Neutrophil (primary cell): ENCODE data around the gene GNAS-AS1.

Experiments
- H3K27ac ChIP-seq: fragments of 200-600 bp; sonication (generic); 2 replicates; pipeline ENCODE4 v1.5.1; 2016; ENCODE audit warnings: mild to moderate bottlenecking, moderate library complexity
- H3K27me3 ChIP-seq: fragments of 200-600 bp; sonication (generic); 2 replicates; pipeline ENCODE4 v1.6.0; 2016; ENCODE audit warnings: mild to moderate bottlenecking
- H3K36me3 ChIP-seq: fragments of 200-600 bp; sonication (generic); 2 replicates; pipeline ENCODE4 v1.5.1; 2017
- H3K4me1 ChIP-seq, 2 experiments: fragments of 200-600 bp in 1 of 2; sonication (generic) in 1 of 2; 1 replicate in 1 of 2; 2 replicates in 1 of 2; pipeline versions ENCODE4 v1.5.1 to v1.6.1; 2013 to 2016; ENCODE audit warnings: low read depth in 1 of 2, low read length in 1 of 2, mild to moderate bottlenecking in 1 of 2, moderate library complexity in 1 of 2; ENCODE audit not compliant: control insufficient read depth in 1 of 2, insufficient read depth in 1 of 2
- H3K4me3 ChIP-seq, 2 experiments: fragments of 200-600 bp in 1 of 2; sonication (generic) in 1 of 2; 1 replicate in 1 of 2; 2 replicates in 1 of 2; pipeline ENCODE4 v1.5.1; 2013 to 2016; ENCODE audit warnings: low read depth in 1 of 2, low read length in 1 of 2, mild to moderate bottlenecking in 1 of 2, moderate library complexity in 1 of 2
- H3K9me3 ChIP-seq: fragments of 200-600 bp; sonication (generic); 2 replicates; pipeline ENCODE4 v1.5.1; 2016
- CTCF ChIP-seq: fragments of 200-600 bp; sonication (generic); IDR thresholded peaks from 2 replicates; pipeline ENCODE4 v1.5.1; 2016; ENCODE audit warnings: antibody characterized with exemption

The GNAS-AS1 gene

DNA sequence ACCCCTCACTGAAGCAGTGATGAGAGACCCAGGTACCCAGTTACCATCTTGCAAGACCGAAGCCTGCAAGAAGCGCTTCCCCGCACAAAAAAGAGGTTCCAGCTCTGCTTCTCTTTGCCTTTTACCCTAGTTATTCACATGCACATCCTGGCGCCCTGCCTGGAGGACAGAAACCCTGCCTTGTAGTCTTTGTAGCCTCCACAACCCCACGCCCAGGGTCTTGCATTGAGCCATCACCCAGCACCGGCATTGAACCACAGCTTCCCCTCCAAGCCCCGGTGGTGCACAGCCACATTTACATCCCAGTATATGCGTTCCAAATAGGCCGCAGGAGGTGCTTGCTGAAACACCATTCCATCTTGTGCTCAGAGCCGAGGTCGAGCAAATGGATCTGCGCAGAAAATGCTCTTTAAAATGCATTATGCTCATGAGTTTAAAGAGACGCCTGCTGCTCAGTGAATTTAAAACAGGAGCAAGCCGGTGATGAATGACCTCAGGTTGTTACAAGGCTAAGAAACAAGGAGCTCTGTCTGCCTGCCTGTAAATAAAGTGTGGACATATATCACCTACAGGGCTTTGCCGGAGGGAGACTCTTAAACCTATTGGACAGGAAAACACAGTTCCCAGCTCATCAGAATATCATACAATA, 61.7 kb downstream of the GNAS-AS1 start:
- no peak for TF ChIP-seq CTCF
- H3K27me3 ChIP-seq, result peaks cover 12% of the 10 kb centered on the region

GRCh38 chr20:58787211-58788005, 63.3 kb downstream of the GNAS-AS1 start:
- no peak overlapping the region for H3K27ac ChIP-seq
- no peaks in the 10 kb centered on the region for H3K36me3 ChIP-seq
- peaks cover 12% of the 10 kb centered on the region for H3K27me3 ChIP-seq
- H3K9me3 ChIP-seq, result no peaks in the 10 kb centered on the region
- TF ChIP-seq CTCF, result no peak
- no peaks in the 10 kb centered on the region for H3K4me1 ChIP-seq
- no peak overlapping the region for H3K4me3 ChIP-seq

More for the DNA sequence above, 61.7 kb downstream of the GNAS-AS1 start:
- H3K4me3 ChIP-seq, result no peak overlapping the region
- H3K4me1 ChIP-seq, result no peaks in the 10 kb centered on the region
- no peaks in the 10 kb centered on the region for H3K9me3 ChIP-seq
- H3K36me3 ChIP-seq, result no peaks in the 10 kb centered on the region
- H3K27ac ChIP-seq, result no peak overlapping the region

DNA sequence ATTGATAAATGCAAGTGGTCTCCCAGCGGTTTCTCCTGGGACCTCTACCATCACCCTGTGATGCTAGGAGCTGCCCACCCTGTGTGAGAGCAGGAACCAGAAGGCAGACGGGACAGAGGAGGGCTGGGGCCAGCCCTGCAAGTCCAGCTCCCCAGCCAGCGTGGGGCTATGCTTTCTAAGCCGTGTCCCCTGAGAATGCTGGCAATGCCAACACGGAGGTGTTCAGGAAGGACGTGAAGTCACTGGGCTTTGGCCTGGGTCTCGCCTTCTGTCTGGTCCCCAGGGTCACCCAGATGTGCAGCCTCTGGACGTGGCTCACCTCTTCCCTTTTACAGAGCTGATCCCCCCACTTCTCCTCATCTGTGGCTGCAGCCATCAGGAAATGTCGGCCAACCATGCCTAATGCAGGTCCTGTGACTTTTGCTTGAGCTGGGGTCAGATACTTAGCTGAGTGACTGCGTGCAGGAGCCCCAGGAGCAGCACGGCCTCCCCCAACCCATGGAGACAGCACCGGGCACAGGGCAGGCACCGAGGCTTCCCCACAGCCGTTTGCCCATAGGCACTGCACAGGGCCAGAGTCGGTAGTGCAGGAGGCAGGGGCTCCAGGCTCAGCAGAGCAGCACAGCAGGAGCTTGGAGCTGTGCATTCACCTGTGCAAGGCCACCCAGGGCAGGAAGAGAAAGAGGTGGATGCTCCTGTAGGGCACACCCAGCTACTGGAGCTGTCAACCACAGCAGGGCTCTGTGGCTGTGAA, 66.2 kb downstream of the GNAS-AS1 start:
- Histone ChIP-seq H3K4me1 (no peaks in the 10 kb centered on the region), H3K27me3 (peaks cover 14% of the 10 kb centered on the region), H3K27ac (no peak overlapping the region), H3K4me3 (no peak overlapping the region), H3K9me3 (no peaks in the 10 kb centered on the region), H3K36me3 (no peaks in the 10 kb centered on the region)
- no peak for TF ChIP-seq CTCF

DNA sequence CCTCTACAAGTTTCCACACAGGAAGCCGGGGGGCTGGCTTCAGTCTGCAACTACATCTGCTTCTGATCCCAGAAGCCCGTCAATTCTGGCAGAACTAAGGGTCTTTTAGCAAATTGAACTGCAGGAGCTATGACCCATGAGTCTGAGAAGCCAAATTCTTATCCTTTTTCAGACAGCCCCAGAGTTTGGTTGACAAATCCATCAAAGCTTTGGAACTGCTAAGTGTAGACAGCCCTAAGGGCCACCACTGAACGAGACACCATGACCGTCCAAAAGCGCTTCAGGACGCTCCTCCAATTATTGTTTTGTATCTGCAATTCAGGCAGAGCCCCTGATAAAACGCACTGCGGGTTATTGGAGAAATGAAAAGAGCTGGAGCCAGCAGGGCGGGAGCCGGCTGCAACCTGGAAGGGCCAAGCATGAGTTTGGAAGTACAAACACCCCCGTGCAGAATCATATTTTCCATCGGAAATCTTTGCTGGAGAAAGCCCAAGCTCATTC, 67.1 kb downstream of the GNAS-AS1 start:
- H3K4me1 ChIP-seq, result no peaks in the 10 kb centered on the region
- no peaks in the 10 kb centered on the region for H3K9me3 ChIP-seq
- TF ChIP-seq CTCF, result no peak
- peaks cover 14% of the 10 kb centered on the region for H3K27me3 ChIP-seq
- H3K27ac ChIP-seq, result no peak overlapping the region
- H3K36me3 ChIP-seq, result no peaks in the 10 kb centered on the region
- H3K4me3 ChIP-seq, result no peak overlapping the region

- peaks cover 22% of the 10 kb centered on the region for H3K27me3 ChIP-seq
- H3K36me3 ChIP-seq, result no peaks in the 10 kb centered on the region
- no peak for TF ChIP-seq CTCF
- no peaks in the 10 kb centered on the region for H3K9me3 ChIP-seq
- no peak overlapping the region for H3K27ac ChIP-seq
- H3K4me1 ChIP-seq, result no peaks in the 10 kb centered on the region
- H3K4me3 ChIP-seq, result no peak overlapping the region
These were observed 69.6 kb downstream of the GNAS-AS1 start for GRCh38 chr20:58781138-58781537.
